SU-DHL-6 (cell line): Measurements from ENCODE around the gene PREX1.

ENCODE experiments used
- H2AFZ ChIP-seq: fragments of 200-600 bp; sonication (generic); 2 replicates; pipeline ENCODE4 v1.6.1; 2014; ENCODE audit warnings: low read depth, mild to moderate bottlenecking, moderate library complexity, mixed read lengths, antibody characterized with exemption, low read length; ENCODE audit not compliant: severe bottlenecking
- H3F3A ChIP-seq: fragments of 200-600 bp; shearing (Covaris generic); 2 replicates; pipeline ENCODE4 v1.6.0; 2016; ENCODE audit warnings: antibody characterized with exemption, mild to moderate bottlenecking; ENCODE audit not compliant: insufficient read depth
- H3K27ac ChIP-seq: fragments of 200-600 bp; sonication (generic); 2 replicates; pipeline ENCODE4 v1.5.1; 2016; ENCODE audit warnings: low read depth, mild to moderate bottlenecking, low read length, moderate library complexity, mixed read lengths
- H3K27me3 ChIP-seq: fragments of 200-600 bp; sonication (generic), shearing (Covaris generic); 2 replicates; pipeline ENCODE4 v1.6.0; 2014; ENCODE audit warnings: mild to moderate bottlenecking, low read length
- H3K36me3 ChIP-seq: fragments of 200-600 bp; sonication (generic); 2 replicates; pipeline ENCODE4 v1.6.1; 2014; ENCODE audit warnings: mild to moderate bottlenecking, low read length, mixed read lengths
- H3K4me2 ChIP-seq: fragments of 300-600, 200-600 bp; shearing (Covaris generic), sonication (generic); 2 replicates; pipeline ENCODE4 v1.6.0; 2014; ENCODE audit warnings: low read length, low read depth, mild to moderate bottlenecking; ENCODE audit not compliant: poor library complexity, severe bottlenecking
- H3K4me3 ChIP-seq: fragments of 200-600 bp; sonication (generic); 2 replicates; pipeline ENCODE4 v1.5.1; 2014; ENCODE audit warnings: antibody characterized with exemption, low read length, mild to moderate bottlenecking, mixed read lengths; ENCODE audit not compliant: insufficient read depth, poor library complexity, severe bottlenecking
- H3K79me2 ChIP-seq: fragments of 200-600 bp; sonication (generic); 2 replicates; pipeline ENCODE4 v1.6.1; 2014; ENCODE audit warnings: mild to moderate bottlenecking, low read length, moderate library complexity; ENCODE audit not compliant: insufficient read depth
- H3K9ac ChIP-seq: fragments of 200-600 bp; sonication (generic); 2 replicates; pipeline ENCODE4 v1.7.0; 2014; ENCODE audit warnings: mild to moderate bottlenecking, low read length
- H3K9me2 ChIP-seq: fragments of 200-600 bp; sonication (generic); replicated peaks from 2 replicates; pipeline ENCODE4 v1.6.1; 2014; ENCODE audit warnings: low read length; ENCODE audit not compliant: insufficient read depth
- H3K9me3 ChIP-seq: fragments of 200-600 bp; sonication (generic); 2 replicates; pipeline ENCODE4 v1.6.1; 2014; ENCODE audit warnings: low read length, mixed read lengths; ENCODE audit not compliant: insufficient read depth
- H4K20me1 ChIP-seq: fragments of 200-600 bp; sonication (generic); 2 replicates; pipeline ENCODE4 v1.6.1; 2014; ENCODE audit warnings: low read depth, mild to moderate bottlenecking, antibody characterized with exemption, low read length, moderate library complexity, mixed read lengths
- CTCF ChIP-seq: fragments of 200-600 bp; sonication (generic); IDR thresholded peaks from one replicate; pipeline ENCODE4 v1.5.1; 2017; ENCODE audit warnings: antibody characterized with exemption, mild to moderate bottlenecking, low read length, moderate library complexity; ENCODE audit not compliant: insufficient read depth, poor library complexity, severe bottlenecking
- EZH2phosphoT487 ChIP-seq: fragments of 200-600 bp; sonication (generic), shearing (Covaris generic); conservative IDR thresholded peaks from 2 replicates; pipeline ENCODE4 v1.6.1; 2018; ENCODE audit warnings: mild to moderate bottlenecking, antibody characterized with exemption, low read length, moderate library complexity, mixed read lengths

Gene PREX1

GRCh38 chr20:48626226-48626937, 201.4 kb downstream of the PREX1 start:
- Histone ChIP-seq H3F3A (no peaks in the 10 kb centered on the region), H3K9ac (no peak overlapping the region), H3K9me3 (no peaks in the 10 kb centered on the region), H2AFZ (no peak overlapping the region), H3K27me3 (no peaks in the 10 kb centered on the region), H3K4me2 (no peak overlapping the region), H3K27ac (no peak overlapping the region), H3K36me3 (no peaks in the 10 kb centered on the region), H3K4me3 (no peak overlapping the region), H3K9me2 (no peaks in the 10 kb centered on the region), H3K79me2 (no peaks in the 10 kb centered on the region), H4K20me1 (no peaks in the 10 kb centered on the region)
- TF ChIP-seq CTCF, result no peak
- TF ChIP-seq EZH2phosphoT487, result no peak

GRCh38 chr20:48625136-48625900, 202.5 kb downstream of the PREX1 start:
- H3F3A ChIP-seq, result no peaks in the 10 kb centered on the region
- H3K9ac ChIP-seq, result no peak overlapping the region
- no peak overlapping the region for H3K4me3 ChIP-seq
- H3K9me3 ChIP-seq, result no peaks in the 10 kb centered on the region
- no peaks in the 10 kb centered on the region for H3K9me2 ChIP-seq
- H4K20me1 ChIP-seq, result no peaks in the 10 kb centered on the region
- TF ChIP-seq CTCF (no peak), EZH2phosphoT487 (no peak)
- H3K4me2 ChIP-seq, result no peak overlapping the region
- H3K27me3 ChIP-seq, result no peaks in the 10 kb centered on the region
- H3K27ac ChIP-seq, result no peak overlapping the region
- H3K36me3 ChIP-seq, result no peaks in the 10 kb centered on the region
- H2AFZ ChIP-seq, result no peak overlapping the region
- H3K79me2 ChIP-seq, result no peaks in the 10 kb centered on the region

GRCh38 chr20:48624315-48625020, 203.3 kb downstream of the PREX1 start:
- no peak overlapping the region for H2AFZ ChIP-seq
- no peak overlapping the region for H3K4me2 ChIP-seq
- H4K20me1 ChIP-seq, result no peaks in the 10 kb centered on the region
- no peaks in the 10 kb centered on the region for H3K9me2 ChIP-seq
- H3K27ac ChIP-seq, result no peak overlapping the region
- TF ChIP-seq EZH2phosphoT487 (no peak), CTCF (no peak)
- no peaks in the 10 kb centered on the region for H3K36me3 ChIP-seq
- H3F3A ChIP-seq, result no peaks in the 10 kb centered on the region
- H3K79me2 ChIP-seq, result no peaks in the 10 kb centered on the region
- no peak overlapping the region for H3K9ac ChIP-seq
- no peak overlapping the region for H3K4me3 ChIP-seq
- H3K9me3 ChIP-seq, result no peaks in the 10 kb centered on the region
- H3K27me3 ChIP-seq, result no peaks in the 10 kb centered on the region
